ENCODE data around the gene FBXL19. TPM values are rescaled to one million over a fixed set of nuclear protein-coding genes. Genes with fewer than 3 reads are reported as not detected.

FBXL19 gene
- total RNA-seq, 1 donor from 2014 or later, result 19.4 TPM

- Mint-ChIP-seq H3K27ac (ENCODE audit: unreplicated experiment) (peak within 1 kb of the TSS; percentile 100), H3K4me3 (ENCODE audit: unreplicated experiment) (peak within 1 kb of the TSS; percentile 89), H3K27me3 (ENCODE audit: low read depth) (no peaks in the 10 kb centered on the region), H3K36me3 (ENCODE audit: low read depth) (no peaks in the 10 kb centered on the region), H3K9me3 (ENCODE audit: low read depth) (no peaks in the 10 kb centered on the region), H3K4me1 (ENCODE audit: low read depth) (peaks cover 47% of the 10 kb centered on the region)
- DNase-seq (ENCODE audit: low spot score), result peak; percentile 90
- no peak for TF ChIP-seq CTCF (IDR thresholded peaks at IDR 0.05)
Observed at GRCh38 chr16:30896261-30896888, 27.0 kb upstream of the FBXL19 start, which contains the start of gene CTF1. CTF1 (plus strand) TSS chr16:30896614; CDS start chr16:30896644, 30 bp downstream.

- H3K4me1 Mint-ChIP-seq (ENCODE audit: low read depth), result peaks cover 47% of the 10 kb centered on the region
- no peaks in the 10 kb centered on the region for H3K36me3 Mint-ChIP-seq (ENCODE audit: low read depth)
- no peaks in the 10 kb centered on the region for H3K27me3 Mint-ChIP-seq (ENCODE audit: low read depth)
- peak overlapping the region; percentile 100 for H3K27ac Mint-ChIP-seq (ENCODE audit: unreplicated experiment)
- DNase-seq (ENCODE audit: low spot score), result peak; percentile 95
- no peaks in the 10 kb centered on the region for H3K9me3 Mint-ChIP-seq (ENCODE audit: low read depth)
- TF ChIP-seq CTCF (IDR thresholded peaks at IDR 0.05), result no peak
- peak overlapping the region; percentile 89 for H3K4me3 Mint-ChIP-seq (ENCODE audit: unreplicated experiment)
Observed at GRCh38 chr16:30896889-30897733, 26.3 kb upstream of the FBXL19 start.

- Mint-ChIP-seq H3K4me1 (ENCODE audit: low read depth) (peaks cover 38% of the 10 kb centered on the region), H3K36me3 (ENCODE audit: low read depth) (no peaks in the 10 kb centered on the region), H3K27me3 (ENCODE audit: low read depth) (no peaks in the 10 kb centered on the region), H3K4me3 (ENCODE audit: unreplicated experiment) (no peak overlapping the region), H3K27ac (ENCODE audit: unreplicated experiment) (no peak overlapping the region), H3K9me3 (ENCODE audit: low read depth) (no peaks in the 10 kb centered on the region)
- TF ChIP-seq CTCF (IDR thresholded peaks at IDR 0.05), result no peak
- no peak for DNase-seq (ENCODE audit: low spot score)
Observed at GRCh38 chr16:30899794-30900193, 23.6 kb upstream of the FBXL19 start.

- Mint-ChIP-seq H3K4me3 (ENCODE audit: unreplicated experiment) (no peak overlapping the region), H3K27me3 (ENCODE audit: low read depth) (no peaks in the 10 kb centered on the region), H3K4me1 (ENCODE audit: low read depth) (peaks cover 30% of the 10 kb centered on the region), H3K36me3 (ENCODE audit: low read depth) (no peaks in the 10 kb centered on the region), H3K9me3 (ENCODE audit: low read depth) (no peaks in the 10 kb centered on the region), H3K27ac (ENCODE audit: unreplicated experiment) (no peak overlapping the region)
- DNase-seq (ENCODE audit: low spot score), result no peak
- TF ChIP-seq CTCF (IDR thresholded peaks at IDR 0.05), result no peak
Observed at GRCh38 chr16:30900588-30900987, 22.8 kb upstream of the FBXL19 start.

GRCh38 chr16:30901201-30902028, 22.0 kb upstream of the FBXL19 start:
- TF ChIP-seq CTCF (IDR thresholded peaks at IDR 0.05), result no peak
- peak overlapping the region; percentile 46 for H3K4me3 Mint-ChIP-seq (ENCODE audit: unreplicated experiment)
- H3K27ac Mint-ChIP-seq (ENCODE audit: unreplicated experiment), result peak overlapping the region; percentile 22
- H3K9me3 Mint-ChIP-seq (ENCODE audit: low read depth), result no peaks in the 10 kb centered on the region
- peaks cover 22% of the 10 kb centered on the region for H3K4me1 Mint-ChIP-seq (ENCODE audit: low read depth)
- no peaks in the 10 kb centered on the region for H3K36me3 Mint-ChIP-seq (ENCODE audit: low read depth)
- no peak for DNase-seq (ENCODE audit: low spot score)
- no peaks in the 10 kb centered on the region for H3K27me3 Mint-ChIP-seq (ENCODE audit: low read depth)

All from chondrocyte (in vitro differentiated cells).